ENCODE data around the gene R3HDML.

The R3HDML gene

DNA sequence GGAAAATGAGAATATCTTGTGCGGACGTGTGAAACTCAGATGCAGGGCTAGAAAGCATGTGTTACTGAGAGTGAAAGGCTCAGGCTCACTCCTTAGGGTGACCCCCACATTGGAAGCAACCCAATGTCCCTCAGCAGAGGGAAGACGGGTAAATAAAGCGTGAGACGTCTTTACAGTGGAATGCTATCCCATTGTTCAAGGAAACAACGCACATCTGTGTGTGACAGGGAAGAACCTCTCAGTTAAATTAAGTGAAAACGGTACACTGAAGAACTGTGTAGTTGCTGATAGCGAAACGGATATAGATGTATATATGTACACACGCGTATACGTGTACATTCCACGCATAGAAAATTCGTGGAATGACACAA, 19.5 kb downstream of the R3HDML start:
- TF ChIP-seq CTCF (conservative IDR thresholded peaks at IDR 0.05; ENCODE audit: low read depth, low read length), result no peak
- Histone ChIP-seq H3K27ac (no peak overlapping the region), H3K9ac (no peak overlapping the region), H3K4me3 (IDR thresholded peaks at IDR 0.05; ENCODE audit: insufficient read depth, low read depth, low read length) (no peak overlapping the region), H3K4me1 (ENCODE audit: low read depth, poor library complexity, severe bottlenecking) (no peaks in the 10 kb centered on the region), H3K79me2 (ENCODE audit: insufficient read depth, low read depth) (no peaks in the 10 kb centered on the region), H4K20me1 (ENCODE audit: insufficient read depth) (no peaks in the 10 kb centered on the region), H3K36me3 (ENCODE audit: insufficient read depth) (no peaks in the 10 kb centered on the region), H3K27me3 (ENCODE audit: insufficient read depth, low read depth) (no peaks in the 10 kb centered on the region), H2AFZ (ENCODE audit: low read depth) (no peak overlapping the region), H3K4me2 (no peak overlapping the region)

DNA sequence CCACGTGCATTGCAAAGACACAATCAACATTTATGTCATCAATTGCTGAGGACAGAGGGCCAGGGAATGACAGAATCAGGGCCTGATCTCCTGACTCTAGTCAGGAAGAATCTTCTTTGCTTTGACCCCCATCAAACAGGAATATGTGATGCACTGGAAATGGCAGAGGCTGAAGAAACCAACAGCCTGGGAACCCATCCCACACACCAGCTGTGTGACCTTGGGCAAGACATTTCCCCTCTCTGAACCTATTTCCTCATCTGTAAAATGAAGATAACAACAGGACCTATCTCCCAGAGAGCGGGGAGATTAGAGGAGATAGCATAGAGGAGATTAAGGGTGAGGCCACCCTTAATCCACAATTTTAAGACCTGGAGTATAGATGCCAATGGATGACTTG, 20.2 kb downstream of the R3HDML start:
- no peak for TF ChIP-seq CTCF (conservative IDR thresholded peaks at IDR 0.05; ENCODE audit: low read depth, low read length)

DNA sequence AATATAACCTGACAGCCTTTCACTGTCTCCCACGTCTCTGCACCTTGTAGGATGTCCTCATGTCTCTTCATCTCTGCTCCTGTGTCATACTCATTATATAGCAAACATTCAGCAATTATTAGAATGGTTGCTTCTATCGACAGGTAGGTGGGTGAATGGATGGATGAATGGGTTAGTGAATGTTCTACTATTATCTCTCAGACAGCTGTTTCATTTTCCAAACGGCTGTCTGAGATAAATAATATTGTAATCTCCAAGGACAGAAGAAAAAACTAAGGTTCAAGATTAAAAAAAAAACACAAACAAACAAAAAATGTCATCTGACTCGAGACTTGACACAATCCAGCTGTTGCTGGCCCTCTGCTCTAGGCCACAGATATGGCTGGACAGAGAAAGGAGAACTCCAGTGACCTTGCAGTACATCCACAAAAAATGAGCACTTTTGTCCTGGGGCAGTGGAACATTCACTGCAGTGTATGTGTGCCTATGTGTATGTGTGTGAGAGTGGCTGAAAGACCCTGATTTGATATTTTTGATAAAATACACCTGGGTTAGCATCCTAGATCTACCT, 20.8 kb downstream of the R3HDML start:
- Histone ChIP-seq H2AFZ (ENCODE audit: low read depth) (no peak overlapping the region), H3K79me2 (ENCODE audit: insufficient read depth, low read depth) (no peaks in the 10 kb centered on the region), H3K27ac (no peak overlapping the region), H3K27me3 (ENCODE audit: insufficient read depth, low read depth) (no peaks in the 10 kb centered on the region), H3K4me2 (no peak overlapping the region), H3K36me3 (ENCODE audit: insufficient read depth) (no peaks in the 10 kb centered on the region), H3K9ac (no peak overlapping the region), H3K4me1 (ENCODE audit: low read depth, poor library complexity, severe bottlenecking) (no peaks in the 10 kb centered on the region), H4K20me1 (ENCODE audit: insufficient read depth) (no peaks in the 10 kb centered on the region), H3K4me3 (IDR thresholded peaks at IDR 0.05; ENCODE audit: insufficient read depth, low read depth, low read length) (no peak overlapping the region)
- no peak for TF ChIP-seq CTCF (conservative IDR thresholded peaks at IDR 0.05; ENCODE audit: low read depth, low read length)

More for the DNA sequence above, 20.2 kb downstream of the R3HDML start:
- Histone ChIP-seq H4K20me1 (ENCODE audit: insufficient read depth) (no peaks in the 10 kb centered on the region), H3K27ac (no peak overlapping the region), H3K4me2 (no peak overlapping the region), H3K4me1 (ENCODE audit: low read depth, poor library complexity, severe bottlenecking) (no peaks in the 10 kb centered on the region), H3K36me3 (ENCODE audit: insufficient read depth) (no peaks in the 10 kb centered on the region), H3K9ac (no peak overlapping the region), H3K27me3 (ENCODE audit: insufficient read depth, low read depth) (no peaks in the 10 kb centered on the region), H3K4me3 (IDR thresholded peaks at IDR 0.05; ENCODE audit: insufficient read depth, low read depth, low read length) (no peak overlapping the region), H2AFZ (ENCODE audit: low read depth) (no peak overlapping the region), H3K79me2 (ENCODE audit: insufficient read depth, low read depth) (no peaks in the 10 kb centered on the region)

GRCh38 chr20:44358776-44359175, 21.9 kb downstream of the R3HDML start:
- Histone ChIP-seq H3K27me3 (ENCODE audit: insufficient read depth, low read depth) (no peaks in the 10 kb centered on the region), H3K27ac (no peak overlapping the region), H3K9ac (no peak overlapping the region), H3K4me2 (no peak overlapping the region), H2AFZ (ENCODE audit: low read depth) (no peak overlapping the region), H4K20me1 (ENCODE audit: insufficient read depth) (no peaks in the 10 kb centered on the region), H3K4me3 (IDR thresholded peaks at IDR 0.05; ENCODE audit: insufficient read depth, low read depth, low read length) (no peak overlapping the region), H3K36me3 (ENCODE audit: insufficient read depth) (no peaks in the 10 kb centered on the region), H3K79me2 (ENCODE audit: insufficient read depth, low read depth) (no peaks in the 10 kb centered on the region), H3K4me1 (ENCODE audit: low read depth, poor library complexity, severe bottlenecking) (no peaks in the 10 kb centered on the region)
- TF ChIP-seq CTCF (conservative IDR thresholded peaks at IDR 0.05; ENCODE audit: low read depth, low read length), result no peak

All from KMS-11 (cell line).